ENCODE measurements around the gene CHMP2A.

CHMP2A gene

DNA sequence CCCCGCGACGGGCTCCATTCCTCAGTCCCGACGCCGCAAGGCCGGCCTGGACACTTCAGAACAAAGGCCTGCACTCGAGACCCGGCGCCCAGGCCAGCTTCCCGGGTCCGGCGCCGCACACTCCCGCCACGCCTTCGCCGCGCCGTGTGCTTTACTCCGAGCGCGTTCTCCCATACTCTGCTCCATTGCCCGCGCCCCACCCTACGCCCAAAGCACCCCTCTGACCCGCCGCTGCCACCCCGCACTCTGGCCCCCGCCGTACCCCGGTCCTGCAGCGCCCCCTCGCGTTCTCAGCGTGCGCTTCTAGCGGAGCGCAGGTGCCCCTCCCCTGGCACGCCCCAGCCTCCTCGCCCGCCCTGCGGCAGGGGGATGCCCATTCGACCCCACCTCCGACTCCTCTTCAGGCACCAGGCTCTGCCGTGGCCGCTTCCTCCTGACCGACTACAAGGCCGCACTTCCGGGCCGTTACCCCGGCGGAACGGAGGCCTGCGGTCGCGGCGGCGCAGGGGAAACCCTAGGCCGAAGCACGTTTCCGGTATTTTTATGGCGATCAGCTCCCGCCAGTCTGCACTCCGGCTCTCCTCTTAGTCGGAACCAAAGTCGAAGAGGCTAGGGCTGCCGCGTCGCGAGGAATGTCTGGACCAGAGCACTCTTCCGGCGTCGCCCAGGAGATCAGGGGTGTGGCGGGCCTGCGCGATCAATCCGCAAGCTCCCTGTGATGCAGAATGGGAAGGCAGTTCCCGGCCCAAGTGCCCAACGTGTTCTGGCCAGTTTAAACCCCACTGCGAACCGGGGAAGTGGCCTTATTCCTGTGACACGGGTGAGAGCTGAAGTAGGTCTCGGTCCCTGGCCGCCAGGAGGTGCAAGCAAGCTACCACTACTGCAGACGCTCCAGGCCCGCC is 35.3 kb downstream of the CHMP2A start, which contains the start of gene ZBTB45 (continued):
- TF ChIP-seq, protein P1, sequence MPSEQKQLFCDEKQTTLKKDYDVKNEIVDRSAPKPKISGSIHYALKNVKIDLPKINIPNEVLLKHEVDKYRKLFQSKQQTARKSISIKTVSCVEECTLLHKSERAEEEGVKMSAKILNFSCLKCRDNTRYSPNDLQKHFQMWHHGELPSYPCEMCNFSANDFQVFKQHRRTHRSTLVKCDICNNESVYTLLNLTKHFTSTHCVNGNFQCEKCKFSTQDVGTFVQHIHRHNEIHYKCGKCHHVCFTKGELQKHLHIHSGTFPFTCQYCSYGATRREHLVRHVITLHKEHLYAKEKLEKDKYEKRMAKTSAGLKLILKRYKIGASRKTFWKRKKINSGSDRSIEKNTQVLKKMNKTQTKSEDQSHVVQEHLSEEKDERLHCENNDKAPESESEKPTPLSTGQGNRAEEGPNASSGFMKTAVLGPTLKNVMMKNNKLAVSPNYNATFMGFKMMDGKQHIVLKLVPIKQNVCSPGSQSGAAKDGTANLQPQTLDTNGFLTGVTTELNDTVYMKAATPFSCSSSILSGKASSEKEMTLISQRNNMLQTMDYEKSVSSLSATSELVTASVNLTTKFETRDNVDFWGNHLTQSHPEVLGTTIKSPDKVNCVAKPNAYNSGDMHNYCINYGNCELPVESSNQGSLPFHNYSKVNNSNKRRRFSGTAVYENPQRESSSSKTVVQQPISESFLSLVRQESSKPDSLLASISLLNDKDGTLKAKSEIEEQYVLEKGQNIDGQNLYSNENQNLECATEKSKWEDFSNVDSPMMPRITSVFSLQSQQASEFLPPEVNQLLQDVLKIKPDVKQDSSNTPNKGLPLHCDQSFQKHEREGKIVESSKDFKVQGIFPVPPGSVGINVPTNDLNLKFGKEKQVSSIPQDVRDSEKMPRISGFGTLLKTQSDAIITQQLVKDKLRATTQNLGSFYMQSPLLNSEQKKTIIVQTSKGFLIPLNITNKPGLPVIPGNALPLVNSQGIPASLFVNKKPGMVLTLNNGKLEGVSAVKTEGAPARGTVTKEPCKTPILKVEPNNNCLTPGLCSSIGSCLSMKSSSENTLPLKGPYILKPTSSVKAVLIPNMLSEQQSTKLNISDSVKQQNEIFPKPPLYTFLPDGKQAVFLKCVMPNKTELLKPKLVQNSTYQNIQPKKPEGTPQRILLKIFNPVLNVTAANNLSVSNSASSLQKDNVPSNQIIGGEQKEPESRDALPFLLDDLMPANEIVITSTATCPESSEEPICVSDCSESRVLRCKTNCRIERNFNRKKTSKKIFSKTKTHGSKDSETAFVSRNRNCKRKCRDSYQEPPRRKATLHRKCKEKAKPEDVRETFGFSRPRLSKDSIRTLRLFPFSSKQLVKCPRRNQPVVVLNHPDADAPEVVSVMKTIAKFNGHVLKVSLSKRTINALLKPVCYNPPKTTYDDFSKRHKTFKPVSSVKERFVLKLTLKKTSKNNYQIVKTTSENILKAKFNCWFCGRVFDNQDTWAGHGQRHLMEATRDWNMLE (tag by site-specific recombination; conservative IDR thresholded peaks at IDR 0.05; ENCODE audit: low read depth): peak; percentile 92
- peak; percentile 88; the same call in 1 of the 2 replicates for TF ChIP-seq REPIN1 (tag by site-specific recombination; IDR thresholded peaks at IDR 0.05; ENCODE audit: low read depth)
- TF ChIP-seq KLF7 (tag by site-specific recombination; IDR thresholded peaks at IDR 0.05; ENCODE audit: borderline replicate concordance): peak; percentile 96
- peak; percentile 72 for TF ChIP-seq ZSCAN23 (tag by site-specific recombination; IDR thresholded peaks at IDR 0.05)
- TF ChIP-seq ZNF555 (tag by site-specific recombination; conservative IDR thresholded peaks at IDR 0.05): no peak
- no peak for TF ChIP-seq ZNF132 (tag by site-specific recombination; IDR thresholded peaks at IDR 0.05; ENCODE audit: borderline replicate concordance)
- TF ChIP-seq ZNF302 (tag by site-specific recombination; IDR thresholded peaks at IDR 0.05; ENCODE audit: low read depth): peak; percentile 72; the same call in 1 of the 2 replicates
- no peak for TF ChIP-seq SETDB1 (IDR thresholded peaks at IDR 0.05; ENCODE audit: insufficient read length, low read length)
- peak; percentile 99 for TF ChIP-seq ZEB2 (tag by site-specific recombination; IDR thresholded peaks at IDR 0.05)
- peak; percentile 29; the same call in 1 of the 2 replicates for TF ChIP-seq ZNF548 (tag by site-specific recombination; IDR thresholded peaks at IDR 0.05)
- TF ChIP-seq ZNF10 (tag by site-specific recombination; IDR thresholded peaks at IDR 0.05): peak; percentile 29; the same call in 1 of the 2 replicates
- peak; percentile 88 for TF ChIP-seq ZNF239 (tag by site-specific recombination; IDR thresholded peaks at IDR 0.05)
- 0 out of 2 replicates have a peak, but pooled peaks have one; percentile 22 for TF ChIP-seq ZIC2 (tag by site-specific recombination; IDR thresholded peaks at IDR 0.05)
- TF ChIP-seq KLF16 (tag by site-specific recombination; IDR thresholded peaks at IDR 0.05): peak; percentile 99
- no peak for TF ChIP-seq ZNF48 (tag by site-specific recombination; IDR thresholded peaks at IDR 0.05)
- peak; percentile 96 for TF ChIP-seq ZNF335 (tag by site-specific recombination; conservative IDR thresholded peaks at IDR 0.05)
- TF ChIP-seq ZNF654 (tag by site-specific recombination; IDR thresholded peaks at IDR 0.05; ENCODE audit: low read depth): peak; percentile 75
- TF ChIP-seq, protein P2, sequence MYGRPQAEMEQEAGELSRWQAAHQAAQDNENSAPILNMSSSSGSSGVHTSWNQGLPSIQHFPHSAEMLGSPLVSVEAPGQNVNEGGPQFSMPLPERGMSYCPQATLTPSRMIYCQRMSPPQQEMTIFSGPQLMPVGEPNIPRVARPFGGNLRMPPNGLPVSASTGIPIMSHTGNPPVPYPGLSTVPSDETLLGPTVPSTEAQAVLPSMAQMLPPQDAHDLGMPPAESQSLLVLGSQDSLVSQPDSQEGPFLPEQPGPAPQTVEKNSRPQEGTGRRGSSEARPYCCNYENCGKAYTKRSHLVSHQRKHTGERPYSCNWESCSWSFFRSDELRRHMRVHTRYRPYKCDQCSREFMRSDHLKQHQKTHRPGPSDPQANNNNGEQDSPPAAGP (tag by site-specific recombination; IDR thresholded peaks at IDR 0.05): peak; percentile 99
- peak; percentile 37; the same call in 1 of the 2 replicates for TF ChIP-seq ZNF623 (tag by site-specific recombination; IDR thresholded peaks at IDR 0.05)
- TF ChIP-seq, protein P3, sequence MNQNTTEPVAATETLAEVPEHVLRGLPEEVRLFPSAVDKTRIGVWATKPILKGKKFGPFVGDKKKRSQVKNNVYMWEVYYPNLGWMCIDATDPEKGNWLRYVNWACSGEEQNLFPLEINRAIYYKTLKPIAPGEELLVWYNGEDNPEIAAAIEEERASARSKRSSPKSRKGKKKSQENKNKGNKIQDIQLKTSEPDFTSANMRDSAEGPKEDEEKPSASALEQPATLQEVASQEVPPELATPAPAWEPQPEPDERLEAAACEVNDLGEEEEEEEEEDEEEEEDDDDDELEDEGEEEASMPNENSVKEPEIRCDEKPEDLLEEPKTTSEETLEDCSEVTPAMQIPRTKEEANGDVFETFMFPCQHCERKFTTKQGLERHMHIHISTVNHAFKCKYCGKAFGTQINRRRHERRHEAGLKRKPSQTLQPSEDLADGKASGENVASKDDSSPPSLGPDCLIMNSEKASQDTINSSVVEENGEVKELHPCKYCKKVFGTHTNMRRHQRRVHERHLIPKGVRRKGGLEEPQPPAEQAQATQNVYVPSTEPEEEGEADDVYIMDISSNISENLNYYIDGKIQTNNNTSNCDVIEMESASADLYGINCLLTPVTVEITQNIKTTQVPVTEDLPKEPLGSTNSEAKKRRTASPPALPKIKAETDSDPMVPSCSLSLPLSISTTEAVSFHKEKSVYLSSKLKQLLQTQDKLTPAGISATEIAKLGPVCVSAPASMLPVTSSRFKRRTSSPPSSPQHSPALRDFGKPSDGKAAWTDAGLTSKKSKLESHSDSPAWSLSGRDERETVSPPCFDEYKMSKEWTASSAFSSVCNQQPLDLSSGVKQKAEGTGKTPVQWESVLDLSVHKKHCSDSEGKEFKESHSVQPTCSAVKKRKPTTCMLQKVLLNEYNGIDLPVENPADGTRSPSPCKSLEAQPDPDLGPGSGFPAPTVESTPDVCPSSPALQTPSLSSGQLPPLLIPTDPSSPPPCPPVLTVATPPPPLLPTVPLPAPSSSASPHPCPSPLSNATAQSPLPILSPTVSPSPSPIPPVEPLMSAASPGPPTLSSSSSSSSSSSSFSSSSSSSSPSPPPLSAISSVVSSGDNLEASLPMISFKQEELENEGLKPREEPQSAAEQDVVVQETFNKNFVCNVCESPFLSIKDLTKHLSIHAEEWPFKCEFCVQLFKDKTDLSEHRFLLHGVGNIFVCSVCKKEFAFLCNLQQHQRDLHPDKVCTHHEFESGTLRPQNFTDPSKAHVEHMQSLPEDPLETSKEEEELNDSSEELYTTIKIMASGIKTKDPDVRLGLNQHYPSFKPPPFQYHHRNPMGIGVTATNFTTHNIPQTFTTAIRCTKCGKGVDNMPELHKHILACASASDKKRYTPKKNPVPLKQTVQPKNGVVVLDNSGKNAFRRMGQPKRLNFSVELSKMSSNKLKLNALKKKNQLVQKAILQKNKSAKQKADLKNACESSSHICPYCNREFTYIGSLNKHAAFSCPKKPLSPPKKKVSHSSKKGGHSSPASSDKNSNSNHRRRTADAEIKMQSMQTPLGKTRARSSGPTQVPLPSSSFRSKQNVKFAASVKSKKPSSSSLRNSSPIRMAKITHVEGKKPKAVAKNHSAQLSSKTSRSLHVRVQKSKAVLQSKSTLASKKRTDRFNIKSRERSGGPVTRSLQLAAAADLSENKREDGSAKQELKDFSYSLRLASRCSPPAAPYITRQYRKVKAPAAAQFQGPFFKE (tag by site-specific recombination; IDR thresholded peaks at IDR 0.05; ENCODE audit: borderline replicate concordance): 0 out of 2 replicates have a peak, but pooled peaks have one; percentile 79
- no peak; the same call in 1 of the 2 replicates for TF ChIP-seq ZNF138 (tag by site-specific recombination; IDR thresholded peaks at IDR 0.05; ENCODE audit: borderline replicate concordance)
- peak; percentile 99 for TF ChIP-seq ZNF501 (tag by site-specific recombination; IDR thresholded peaks at IDR 0.05)
- peak; percentile 96 for TF ChIP-seq ZBTB8A (tag by site-specific recombination; IDR thresholded peaks at IDR 0.05)
- TF ChIP-seq, protein P4, sequence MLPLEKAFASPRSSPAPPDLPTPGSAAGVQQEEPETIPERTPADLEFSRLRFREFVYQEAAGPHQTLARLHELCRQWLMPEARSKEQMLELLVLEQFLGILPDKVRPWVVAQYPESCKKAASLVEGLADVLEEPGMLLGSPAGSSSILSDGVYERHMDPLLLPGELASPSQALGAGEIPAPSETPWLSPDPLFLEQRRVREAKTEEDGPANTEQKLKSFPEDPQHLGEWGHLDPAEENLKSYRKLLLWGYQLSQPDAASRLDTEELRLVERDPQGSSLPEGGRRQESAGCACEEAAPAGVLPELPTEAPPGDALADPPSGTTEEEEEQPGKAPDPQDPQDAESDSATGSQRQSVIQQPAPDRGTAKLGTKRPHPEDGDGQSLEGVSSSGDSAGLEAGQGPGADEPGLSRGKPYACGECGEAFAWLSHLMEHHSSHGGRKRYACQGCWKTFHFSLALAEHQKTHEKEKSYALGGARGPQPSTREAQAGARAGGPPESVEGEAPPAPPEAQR (tag by site-specific recombination; IDR thresholded peaks at IDR 0.05): peak; percentile 92
- TF ChIP-seq ZNF37A (tag by site-specific recombination; IDR thresholded peaks at IDR 0.05): no peak
- TF ChIP-seq ZNF777 (tag by site-specific recombination; IDR thresholded peaks at IDR 0.05; ENCODE audit: borderline replicate concordance): peak; percentile 61
